A549 (cell line): Measurements from ENCODE around the gene IGFALS. TPM values are rescaled to one million over a fixed set of nuclear protein-coding genes. Genes with fewer than 3 reads are reported as not detected.

Experiments used
- ATAC-seq, 2 experiments: fragments of 200-7000 bp in 1 of 2; fragments of >200 bp in 1 of 2; cut with Nextera tagmentation in 1 of 2; cut with Tn5 transposase in 1 of 2; 3 replicates each; pipeline versions ENCODE4 v1.8.0 to v1.9.1; 2018 to 2020; ENCODE audit warnings: mild to moderate bottlenecking in 1 of 2, moderate library complexity in 1 of 2
- CTCF ChIA-PET: fragments of 300-600 bp; sonication (Branson Sonifier 250); formaldehyde crosslinking; extraction: SDS; loops from one replicate; lab custom pipeline; 2021; ENCODE audit warnings: antibody characterized with exemption, inconsistent platforms; lab: Yijun Ruan, JAX
- POLR2A ChIA-PET: fragments of 350-600 bp; formaldehyde crosslinking; extraction: SDS; loops from one replicate; lab custom pipeline; 2021; ENCODE audit warnings: antibody characterized with exemption, inconsistent platforms; lab: Yijun Ruan, JAX
- DNase-seq, 2 experiments: peaks; one replicate each; pipeline versions ENCODE4 v3.0.0 to v3.0.0-alpha.2; 2011 to 2016; ENCODE audit warnings: low read depth in 1 of 2, low spot score in 1 of 2
- FAIRE-seq: peaks from 2 replicates; lab custom pipeline; 2011; peaks lifted over from hg19 to GRCh38; lab: Jason Lieb, UNC
- H3K27ac ChIP-seq, 2 experiments: fragments of >200 bp; sonication (Bioruptor Twin); formaldehyde crosslinking; 3 replicates each; pipeline ENCODE4 v1.5.1; 2016 to 2017
- H3K4me1 ChIP-seq: fragments of >200 bp; sonication (Bioruptor Twin); formaldehyde crosslinking; 3 replicates; pipeline ENCODE4 v1.6.1; 2016
- H3K4me2 ChIP-seq: fragments of >200 bp; sonication (Bioruptor Twin); formaldehyde crosslinking; 3 replicates; pipeline ENCODE4 v1.6.1; 2016
- H3K4me3 ChIP-seq: fragments of >200 bp; sonication (Bioruptor Twin); formaldehyde crosslinking; 3 replicates; pipeline ENCODE4 v1.5.1; 2016
- H3K9me3 ChIP-seq: fragments of >200 bp; sonication (Bioruptor Twin); formaldehyde crosslinking; 3 replicates; pipeline ENCODE4 v1.6.1; 2016
- CEBPB ChIP-seq, 2 experiments: fragments of >200 bp in 1 of 2; sonication (Bioruptor Twin) in 1 of 2; formaldehyde crosslinking in 1 of 2; IDR thresholded peaks; 2 replicates each; pipeline ENCODE4 v1.6.1; 2012 to 2016
- CTCF ChIP-seq: fragments of >200 bp; sonication (Bioruptor Twin); formaldehyde crosslinking; IDR thresholded peaks from 3 replicates; pipeline ENCODE4 v1.5.1; 2016
- EHF ChIP-seq: fragments of 250-450 bp; sonication (Bioruptor Pico); IDR thresholded peaks from 2 replicates; pipeline ENCODE4 v1.5.0; 2020; ENCODE audit warnings: mild to moderate bottlenecking
- ELK1 ChIP-seq: fragments of 150-350 bp; IDR thresholded peaks from 2 replicates; pipeline ENCODE4 v1.6.1; 2014; ENCODE audit warnings: low read depth, mild to moderate bottlenecking, low read length
- FOSB ChIP-seq: fragments of 250-450 bp; sonication (Bioruptor Pico); IDR thresholded peaks from 2 replicates; pipeline ENCODE4 v1.5.0; 2020; ENCODE audit warnings: mild to moderate bottlenecking, moderate library complexity
- FOXS1 ChIP-seq: fragments of 250-450 bp; sonication (Bioruptor Pico); IDR thresholded peaks from 2 replicates; pipeline ENCODE4 v1.5.0; 2020; ENCODE audit warnings: mild to moderate bottlenecking, moderate library complexity
- HEYL ChIP-seq: fragments of 250-450 bp; sonication (Bioruptor Pico); IDR thresholded peaks from 2 replicates; pipeline ENCODE4 v1.8.0; 2021; ENCODE audit warnings: mild to moderate bottlenecking, moderate library complexity
- HMGXB4 ChIP-seq: fragments of 250-450 bp; sonication (Bioruptor Pico); IDR thresholded peaks from 2 replicates; pipeline ENCODE4 v1.5.0; 2021; ENCODE audit warnings: mild to moderate bottlenecking, moderate library complexity, borderline replicate concordance
- MAX ChIP-seq: IDR thresholded peaks from 2 replicates; pipeline ENCODE4 v1.6.1; 2012
- PBX3 ChIP-seq: IDR thresholded peaks from 2 replicates; pipeline ENCODE4 v1.6.1; 2012
- POLR2A ChIP-seq: IDR thresholded peaks from 2 replicates; pipeline ENCODE4 v1.6.1; 2012; ENCODE audit warnings: mild to moderate bottlenecking, low read length
- RAD21 ChIP-seq, 2 experiments: fragments of >200 bp in 1 of 2; sonication (Bioruptor Twin) in 1 of 2; formaldehyde crosslinking in 1 of 2; IDR thresholded peaks in 1 of 2; conservative IDR thresholded peaks in 1 of 2; 2 replicates in 1 of 2; 3 replicates in 1 of 2; pipeline ENCODE4 v1.6.1; 2012 to 2018; ENCODE audit warnings: inconsistent platforms in 1 of 2
- SREBF2 ChIP-seq: fragments of 450-650 bp; IDR thresholded peaks from 2 replicates; pipeline ENCODE4 v1.6.1; 2014; ENCODE audit warnings: mild to moderate bottlenecking, moderate library complexity
- TFCP2L1 ChIP-seq: fragments of 250-450 bp; sonication (Bioruptor Pico); IDR thresholded peaks from 2 replicates; pipeline ENCODE4 v1.5.0; 2021; ENCODE audit warnings: mild to moderate bottlenecking
- ZC3H11A ChIP-seq: fragments of 450-650 bp; IDR thresholded peaks from 2 replicates; pipeline ENCODE4 v1.6.1; 2014; ENCODE audit warnings: antibody characterized with exemption, mild to moderate bottlenecking
- ZFP36 ChIP-seq: fragments of 450-650 bp; IDR thresholded peaks from 2 replicates; pipeline ENCODE4 v1.6.1; 2014; ENCODE audit warnings: borderline replicate concordance; ENCODE audit not compliant: partially characterized antibody
- WGBS: methylation state at CpG from one replicate; pipeline ENCODE4 v1.1.6; 2017; ENCODE audit errors: missing lambda C conversion rate; 5-methylcytosine and 5-hydroxymethylcytosine counted together
- polyA plus RNA-seq, 4 experiments: library from polyadenylated mRNA; depleted of rRNA in 3 of 4; stranded (reverse); fragments of >200 nt; fragmentation: RNase III in 1 of 4; extraction: RNeasy Plus Mini Kit Qiagen cat#74134 plus additional on column Dnase treatment in 1 of 4; gene quantifications; 2 replicates in 3 of 4; 3 replicates in 1 of 4; pipeline ENCODE4 v1.2.3, GENCODE V29; 2011 to 2017

IGFALS gene
- polyA plus RNA-seq, 2 of the 4 experiments (the other 2 are of a cell fraction), result 0.08 TPM; not detected in 1

GRCh38 chr16:1765826-1766225 is 27.7 kb downstream of the IGFALS start:
- ChIA-PET POLR2A (no interaction called here), CTCF (interaction anchor here (0.6 to 8.5 kb wide), 9 partner anchors 9 to 402 kb away, joined by 3 to 56 read pairs (median 13); partner anchors contain the start of gene MAPK8IP3)
- Histone ChIP-seq H3K4me2 (no peak overlapping the region), H3K4me3 (no peak overlapping the region), H3K9me3 (no peaks in the 10 kb centered on the region), H3K27ac (no peak overlapping the region), H3K4me1 (peaks cover 14% of the 10 kb centered on the region)
- FAIRE-seq, result no peak
- no peak for ATAC-seq
- DNase-seq, result no peak
- no peak for TF ChIP-seq HEYL (CRISPR knock-in tag)
- TF ChIP-seq CEBPB (IDR thresholded peaks at IDR 0.05), result no peak
- no peak for TF ChIP-seq ELK1
- TF ChIP-seq RAD21 (conservative IDR thresholded peaks at IDR 0.05 in 1 of 2, IDR thresholded peaks at IDR 0.05 in 1 of 2), result no peak
- WGBS, result 93% methylated on average over 22 of the region's 22 CpGs

- no peak for ATAC-seq
- FAIRE-seq, result no peak
- Histone ChIP-seq H3K4me1 (peaks cover 6% of the 10 kb centered on the region), H3K4me3 (no peak overlapping the region), H3K9me3 (no peaks in the 10 kb centered on the region), H3K27ac (no peak overlapping the region), H3K4me2 (no peak overlapping the region)
- ChIA-PET POLR2A (interaction anchor here (1.9 kb wide), 1 partner anchor 59 kb away, joined by 6 read pairs; the partner anchor contains the start of gene MAPK8IP3), CTCF (interaction anchor here (0.6 to 8.5 kb wide), 18 partner anchors 10 to 427 kb away, joined by 3 to 56 read pairs (median 4); partner anchors contain the start of gene MAPK8IP3)
- TF ChIP-seq SREBF2, result no peak
- no peak for TF ChIP-seq PBX3
- no peak for TF ChIP-seq ZC3H11A
- no peak for TF ChIP-seq EHF (CRISPR knock-in tag)
- no peak for TF ChIP-seq CTCF
- no peak for TF ChIP-seq ZFP36
- no peak for TF ChIP-seq MAX
- TF ChIP-seq POLR2A, result no peak
- TF ChIP-seq FOXS1 (CRISPR knock-in tag), result no peak
- TF ChIP-seq TFCP2L1, result no peak
- TF ChIP-seq FOSB, result no peak
- TF ChIP-seq HMGXB4 (CRISPR knock-in tag), result no peak
- 96% methylated on average over 18 of the region's 21 CpGs for WGBS
- DNase-seq, result no peak
Observed at GRCh38 chr16:1764971-1765370, 28.5 kb downstream of the IGFALS start.
